Stimulated activated CD4-positive, alpha-beta T cell treated with anti-CD3 and anti-CD28 coated beads, TNF-alpha, amount 100 ng/mL, for 4 hours (primary cell): ENCODE measurements around the gene KRTAP9-9.
"Not testable (repeated sequence)": the region's sequence is repeated elsewhere in the genome, so short reads cannot be mapped to it uniquely, and the experiment has no call there.

Source experiments
- DNase-seq, 3 experiments: peaks; one replicate each; pipeline ENCODE4 v3.0.0-alpha.2; 2020; ENCODE audit warnings: low read depth in 3 of 3

KRTAP9-9 gene

GRCh38 chr17:41255381-41256290 lies at the start of gene KRTAP9-9:
KRTAP9-9 (plus strand) TSS chr17:41255384.
- DNase-seq: not testable (repeated sequence)

GRCh38 chr17:41211845-41212466 lies 43.2 kb upstream of the KRTAP9-9 start:
- no peak for DNase-seq

GRCh38 chr17:41212524-41213169 lies 42.5 kb upstream of the KRTAP9-9 start:
- no peak for DNase-seq

GRCh38 chr17:41215681-41216080 lies 39.5 kb upstream of the KRTAP9-9 start:
- no peak for DNase-seq

GRCh38 chr17:41223821-41224220 lies 31.4 kb upstream of the KRTAP9-9 start:
- no peak for DNase-seq

GRCh38 chr17:41226051-41226450 lies 29.1 kb upstream of the KRTAP9-9 start:
- DNase-seq: no peak

- not testable (repeated sequence) for DNase-seq
Measured at GRCh38 chr17:41226598-41227095, 28.5 kb upstream of the KRTAP9-9 start, which contains the start of gene KRTAP9-2. KRTAP9-2 (plus strand) TSS chr17:41226648; CDS start chr17:41226655, 7 bp downstream.

- no peak for DNase-seq
Measured at GRCh38 chr17:41230094-41230493, 25.1 kb upstream of the KRTAP9-9 start.

GRCh38 chr17:41231731-41232130 lies 23.5 kb upstream of the KRTAP9-9 start:
- no peak for DNase-seq

- not testable (repeated sequence) for DNase-seq
Measured at GRCh38 chr17:41232399-41233105, 22.6 kb upstream of the KRTAP9-9 start, which contains the start of gene KRTAP9-3. KRTAP9-3 (plus strand) TSS chr17:41232449; CDS start chr17:41232502, 53 bp downstream.

- DNase-seq: not testable (repeated sequence)
Measured at GRCh38 chr17:41237116-41237515, 18.1 kb upstream of the KRTAP9-9 start.

GRCh38 chr17:41237949-41238437 lies 17.2 kb upstream of the KRTAP9-9 start, which contains the start of gene KRTAP9-8:
KRTAP9-8 (plus strand) TSS chr17:41237999; CDS start chr17:41238052, 53 bp downstream.
- not testable (repeated sequence) for DNase-seq

GRCh38 chr17:41246995-41247787 lies 8.0 kb upstream of the KRTAP9-9 start:
- not testable (repeated sequence) for DNase-seq

GRCh38 chr17:41249637-41250240 lies 5.4 kb upstream of the KRTAP9-9 start, which contains the start of gene KRTAP9-4:
KRTAP9-4 (plus strand) TSS chr17:41249687; CDS start chr17:41249721, 34 bp downstream.
- not testable (repeated sequence) for DNase-seq

- DNase-seq: no peak
Measured at GRCh38 chr17:41251261-41251660, 3.9 kb upstream of the KRTAP9-9 start.

GRCh38 chr17:41254861-41255260 lies 323 bp upstream of the KRTAP9-9 start:
- no peak for DNase-seq

GRCh38 chr17:41256291-41256685 lies 1.1 kb downstream of the KRTAP9-9 start:
- no peak for DNase-seq

GRCh38 chr17:41258406-41258805 lies 3.2 kb downstream of the KRTAP9-9 start:
- no peak for DNase-seq

GRCh38 chr17:41263212-41263611 lies 8.0 kb downstream of the KRTAP9-9 start:
- DNase-seq: no peak

- DNase-seq: no peak
Measured at GRCh38 chr17:41264599-41264998, 9.4 kb downstream of the KRTAP9-9 start.
